IPS-15b (cell line): ENCODE results near the gene POLN.

ENCODE experiments used
- H3K27me3 ChIP-seq: one replicate; pipeline ENCODE4 v1.6.1; 2013; ENCODE audit warnings: low read length; ENCODE audit not compliant: control insufficient read depth, insufficient read depth
- H3K36me3 ChIP-seq: one replicate; pipeline ENCODE4 v1.6.1; 2013; ENCODE audit warnings: low read length; ENCODE audit not compliant: control insufficient read depth, insufficient read depth
- H3K4me1 ChIP-seq: one replicate; pipeline ENCODE4 v1.6.1; 2013; ENCODE audit warnings: mild to moderate bottlenecking, low read length; ENCODE audit not compliant: control insufficient read depth, insufficient read depth
- H3K4me3 ChIP-seq: one replicate; pipeline ENCODE4 v1.5.1; 2013; ENCODE audit warnings: low read depth, low read length
- H3K9ac ChIP-seq: one replicate; pipeline ENCODE4 v1.6.1; 2013; ENCODE audit warnings: low read depth, mild to moderate bottlenecking, low read length
- H3K9me3 ChIP-seq: one replicate; pipeline ENCODE4 v1.6.1; 2013; ENCODE audit warnings: mild to moderate bottlenecking, low read length; ENCODE audit not compliant: control insufficient read depth, insufficient read depth

Gene POLN

DNA sequence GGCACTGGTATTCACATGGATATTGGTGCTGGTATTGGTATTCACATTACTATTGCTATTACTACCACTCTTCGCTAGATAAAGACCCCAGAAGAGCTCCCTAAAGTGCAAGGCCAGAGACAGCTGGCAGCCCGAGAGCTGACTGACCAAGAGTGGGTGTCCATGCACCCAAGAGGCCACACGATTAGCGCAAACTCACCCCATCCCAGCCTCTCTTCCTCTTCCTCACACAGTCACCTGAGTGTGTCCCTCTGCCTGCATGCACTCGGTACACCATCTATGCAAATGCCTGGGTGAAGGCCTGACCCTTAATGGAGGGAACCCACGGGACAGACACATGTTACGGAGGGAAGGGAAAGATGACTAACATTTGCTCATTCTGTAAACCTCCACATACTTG is 86.7 kb downstream of the POLN start:
- H3K36me3 ChIP-seq, result no peaks in the 10 kb centered on the region
- H3K9ac ChIP-seq, result no peak overlapping the region
- no peaks in the 10 kb centered on the region for H3K9me3 ChIP-seq

DNA sequence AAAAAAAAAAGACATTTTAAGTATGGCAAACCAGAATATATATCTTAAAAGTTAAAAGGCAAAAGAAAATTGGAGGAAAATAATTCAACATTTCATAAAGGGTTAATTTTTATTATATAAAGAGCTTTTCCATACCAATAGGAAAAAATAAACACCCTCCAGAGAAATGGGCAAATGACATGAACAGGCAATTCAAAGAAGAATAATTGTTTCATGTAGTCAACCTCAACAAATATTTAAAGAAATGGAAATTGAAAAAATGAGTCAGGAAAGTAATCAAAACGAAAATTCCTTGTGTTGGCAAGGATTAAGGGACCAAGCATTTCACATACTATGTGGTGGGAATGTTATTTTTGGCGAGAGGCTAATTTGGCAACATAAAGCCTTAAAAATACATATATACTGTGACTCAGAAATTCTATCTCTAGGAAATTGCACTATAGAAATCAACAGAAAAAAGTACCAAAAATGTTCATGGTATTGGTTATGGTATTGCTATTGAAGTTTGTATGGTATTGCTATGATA is 87.6 kb downstream of the POLN start:
- no peak overlapping the region for H3K4me3 ChIP-seq

More for the DNA sequence above, 86.7 kb downstream of the POLN start:
- Histone ChIP-seq H3K4me3 (no peak overlapping the region), H3K27me3 (peaks cover 3% of the 10 kb centered on the region), H3K4me1 (no peaks in the 10 kb centered on the region)

DNA sequence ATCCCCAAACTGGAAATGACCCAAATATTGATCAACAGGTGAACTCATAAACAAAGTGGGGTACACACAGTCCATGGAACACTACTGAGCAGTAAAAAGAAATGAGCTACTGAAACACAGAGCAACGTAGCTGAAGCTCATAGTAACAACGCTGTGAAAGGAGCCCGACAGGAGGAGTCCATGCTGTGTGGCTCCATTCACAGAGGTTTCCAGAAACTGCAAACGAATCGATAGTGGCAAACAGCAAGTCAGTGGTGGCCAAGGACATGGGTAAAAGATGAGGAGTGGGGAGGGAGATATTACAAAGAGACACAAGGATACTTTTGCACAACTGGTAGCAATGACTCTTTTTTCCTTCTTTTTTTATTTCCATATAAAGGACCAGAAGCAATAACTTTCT is 90.4 kb downstream of the POLN start:
- Histone ChIP-seq H3K9ac (no peak overlapping the region), H3K27me3 (peaks cover 14% of the 10 kb centered on the region), H3K4me3 (no peak overlapping the region), H3K36me3 (no peaks in the 10 kb centered on the region), H3K4me1 (no peaks in the 10 kb centered on the region), H3K9me3 (no peaks in the 10 kb centered on the region)

More for the DNA sequence above, 87.6 kb downstream of the POLN start:
- Histone ChIP-seq H3K9ac (no peak overlapping the region), H3K36me3 (no peaks in the 10 kb centered on the region), H3K9me3 (no peaks in the 10 kb centered on the region), H3K4me1 (no peaks in the 10 kb centered on the region), H3K27me3 (peaks cover 3% of the 10 kb centered on the region)

DNA sequence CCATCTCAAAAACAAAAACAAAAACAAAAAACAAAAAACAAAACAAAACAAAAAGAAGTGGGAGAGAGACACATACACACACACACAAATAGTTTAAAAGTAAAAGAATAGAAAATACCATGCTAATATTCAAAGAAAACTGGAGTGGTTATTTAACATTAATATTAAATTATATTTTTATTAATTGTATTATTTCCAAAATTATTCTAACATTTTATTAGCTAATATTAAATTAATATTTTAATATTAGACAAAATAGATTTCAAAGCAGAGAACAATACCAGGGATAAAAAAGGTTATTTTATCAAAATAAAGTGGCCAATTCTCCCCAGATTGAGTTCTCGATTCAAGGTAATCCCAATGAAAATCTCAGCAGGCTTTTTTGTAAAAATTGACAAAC is 91.8 kb downstream of the POLN start:
- Histone ChIP-seq H3K27me3 (peaks cover 24% of the 10 kb centered on the region), H3K4me3 (no peak overlapping the region), H3K36me3 (no peaks in the 10 kb centered on the region), H3K9me3 (no peaks in the 10 kb centered on the region), H3K9ac (no peak overlapping the region), H3K4me1 (no peaks in the 10 kb centered on the region)

GRCh38 chr4:2142630-2143427 is 99.1 kb downstream of the POLN start:
- no peaks in the 10 kb centered on the region for H3K36me3 ChIP-seq
- peaks cover 88% of the 10 kb centered on the region for H3K27me3 ChIP-seq
- no peak overlapping the region for H3K4me3 ChIP-seq
- H3K9me3 ChIP-seq, result no peaks in the 10 kb centered on the region
- no peak overlapping the region for H3K9ac ChIP-seq
- H3K4me1 ChIP-seq, result peaks cover 2% of the 10 kb centered on the region

DNA sequence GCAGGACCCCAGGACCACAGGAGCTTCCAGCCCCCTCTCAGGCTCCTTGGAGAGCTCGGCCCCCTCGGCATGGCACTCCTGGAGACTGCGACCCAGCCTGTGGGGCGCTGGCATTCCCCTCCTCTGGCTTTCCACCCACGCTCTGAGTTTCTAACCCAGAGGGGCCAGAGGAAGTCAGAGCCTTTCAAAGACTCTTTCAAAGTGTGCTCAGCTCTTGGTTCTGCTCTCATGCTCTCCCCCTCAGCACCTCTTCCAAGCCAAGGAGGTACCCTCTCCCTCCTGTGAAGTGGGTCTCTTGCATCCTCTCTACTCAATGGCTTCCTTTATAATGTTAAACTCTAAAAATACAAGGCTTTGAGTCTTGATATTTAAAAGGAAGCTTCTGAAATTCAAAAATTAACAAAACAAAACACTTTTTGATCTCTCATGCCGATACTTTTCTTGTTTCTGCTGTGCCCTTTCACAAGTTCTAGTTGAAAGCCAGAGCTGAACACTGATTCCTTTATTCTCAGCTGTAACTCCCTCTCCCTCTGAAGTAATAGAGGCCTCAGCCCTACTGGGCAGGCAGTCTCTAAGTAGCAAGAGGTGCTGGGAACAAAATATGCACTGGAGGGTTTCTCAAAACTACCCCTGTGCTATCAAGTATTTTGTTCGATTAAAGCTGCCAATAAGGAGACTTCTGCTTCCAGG is 100.0 kb downstream of the POLN start:
- Histone ChIP-seq H3K4me3 (no peak overlapping the region), H3K9me3 (no peaks in the 10 kb centered on the region), H3K36me3 (no peaks in the 10 kb centered on the region), H3K27me3 (peaks cover 86% of the 10 kb centered on the region), H3K4me1 (peaks cover 2% of the 10 kb centered on the region), H3K9ac (no peak overlapping the region)

DNA sequence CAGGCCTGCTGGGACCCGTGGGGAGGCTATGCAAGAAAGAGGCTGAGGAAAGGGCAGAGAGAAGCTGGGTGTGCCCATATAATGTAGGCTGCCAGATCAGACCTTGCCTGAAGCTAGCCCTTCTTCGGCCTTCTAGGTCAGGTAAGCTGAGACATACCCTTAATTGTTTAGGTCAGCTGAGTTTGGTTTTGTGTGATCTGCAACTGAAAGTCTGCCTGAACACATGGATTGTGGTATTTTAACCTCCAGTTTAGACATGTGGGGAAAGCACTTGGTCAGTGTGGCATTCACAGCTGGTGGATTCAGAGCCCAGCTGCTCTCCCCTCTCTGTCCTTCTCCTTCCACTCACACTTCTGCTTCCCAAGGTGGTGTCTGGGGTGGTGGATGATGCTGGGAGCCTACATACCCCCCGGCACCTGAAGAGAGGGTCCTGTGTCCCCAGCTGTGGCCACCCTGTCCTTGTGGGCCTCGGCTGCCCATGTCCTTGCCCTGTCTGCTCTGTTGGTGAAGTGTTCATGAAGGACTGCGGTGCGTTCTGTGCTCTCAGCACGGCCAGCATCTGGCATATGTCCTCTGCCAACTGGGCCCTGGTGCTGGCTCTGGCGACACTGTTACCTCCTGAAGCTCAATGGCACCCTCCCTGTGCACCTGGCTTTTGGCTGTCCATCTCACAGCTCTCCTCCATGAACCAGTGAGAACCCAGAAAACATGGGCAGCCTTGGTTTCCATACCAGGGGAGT is 100.7 kb downstream of the POLN start:
- Histone ChIP-seq H3K9me3 (no peaks in the 10 kb centered on the region), H3K9ac (no peak overlapping the region), H3K36me3 (no peaks in the 10 kb centered on the region), H3K27me3 (peaks cover 87% of the 10 kb centered on the region), H3K4me1 (peaks cover 2% of the 10 kb centered on the region), H3K4me3 (no peak overlapping the region)

GRCh38 chr4:2138846-2139500 is 102.9 kb downstream of the POLN start:
- H3K4me3 ChIP-seq, result no peak overlapping the region
- H3K4me1 ChIP-seq, result peaks cover 2% of the 10 kb centered on the region
- H3K36me3 ChIP-seq, result no peaks in the 10 kb centered on the region
- no peaks in the 10 kb centered on the region for H3K9me3 ChIP-seq
- no peak overlapping the region for H3K9ac ChIP-seq
- peaks cover 83% of the 10 kb centered on the region for H3K27me3 ChIP-seq

DNA sequence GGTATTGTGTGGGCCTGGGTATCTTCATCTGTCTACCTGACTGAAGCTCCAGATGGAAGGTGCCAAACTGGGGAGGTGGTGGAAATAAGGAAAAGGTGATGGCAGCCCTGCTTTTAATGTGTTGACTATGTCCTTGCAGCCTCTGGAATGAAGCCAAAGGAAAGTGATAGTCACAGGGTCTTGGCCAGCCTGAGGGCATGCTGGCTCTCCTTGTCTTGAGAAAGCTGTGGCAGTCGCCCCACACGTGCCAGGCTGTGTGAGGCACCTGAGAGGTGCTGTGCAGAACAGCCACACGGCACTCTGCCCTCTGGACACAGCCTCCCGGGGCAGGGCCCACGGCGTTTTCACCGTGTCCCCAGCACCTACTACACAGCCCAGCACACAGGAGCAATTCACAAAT is 105.2 kb downstream of the POLN start:
- Histone ChIP-seq H3K4me1 (no peaks in the 10 kb centered on the region), H3K36me3 (no peaks in the 10 kb centered on the region), H3K27me3 (peaks cover 62% of the 10 kb centered on the region), H3K4me3 (no peak overlapping the region), H3K9ac (no peak overlapping the region), H3K9me3 (peaks cover 3% of the 10 kb centered on the region)

- H3K9ac ChIP-seq, result no peak overlapping the region
- H3K27me3 ChIP-seq, result peaks cover 46% of the 10 kb centered on the region
- no peaks in the 10 kb centered on the region for H3K36me3 ChIP-seq
- H3K4me1 ChIP-seq, result no peaks in the 10 kb centered on the region
- no peak overlapping the region for H3K4me3 ChIP-seq
- peaks cover 4% of the 10 kb centered on the region for H3K9me3 ChIP-seq
These were observed 106.8 kb downstream of the POLN start for GRCh38 chr4:2135083-2135482.

GRCh38 chr4:2132438-2132837 is 109.5 kb downstream of the POLN start:
- Histone ChIP-seq H3K4me1 (no peaks in the 10 kb centered on the region), H3K36me3 (no peaks in the 10 kb centered on the region)

More at GRCh38 chr4:2132438-2132837, 109.5 kb downstream of the POLN start:
- H3K4me3 ChIP-seq, result no peak overlapping the region
- no peak overlapping the region for H3K9ac ChIP-seq
- H3K27me3 ChIP-seq, result peaks cover 23% of the 10 kb centered on the region
- peaks cover 4% of the 10 kb centered on the region for H3K9me3 ChIP-seq
